ENCODE results near the gene UBE2I. TPM values are rescaled to one million over a fixed set of nuclear protein-coding genes. Genes with fewer than 3 reads are reported as not detected.
A peak's percentile ranks its signal among the peaks of the same experiment; 100 is the strongest.

Gene UBE2I
- total and polyA plus RNA-seq, 9 donors, result 30.0 to 114 (median 106) TPM

DNA sequence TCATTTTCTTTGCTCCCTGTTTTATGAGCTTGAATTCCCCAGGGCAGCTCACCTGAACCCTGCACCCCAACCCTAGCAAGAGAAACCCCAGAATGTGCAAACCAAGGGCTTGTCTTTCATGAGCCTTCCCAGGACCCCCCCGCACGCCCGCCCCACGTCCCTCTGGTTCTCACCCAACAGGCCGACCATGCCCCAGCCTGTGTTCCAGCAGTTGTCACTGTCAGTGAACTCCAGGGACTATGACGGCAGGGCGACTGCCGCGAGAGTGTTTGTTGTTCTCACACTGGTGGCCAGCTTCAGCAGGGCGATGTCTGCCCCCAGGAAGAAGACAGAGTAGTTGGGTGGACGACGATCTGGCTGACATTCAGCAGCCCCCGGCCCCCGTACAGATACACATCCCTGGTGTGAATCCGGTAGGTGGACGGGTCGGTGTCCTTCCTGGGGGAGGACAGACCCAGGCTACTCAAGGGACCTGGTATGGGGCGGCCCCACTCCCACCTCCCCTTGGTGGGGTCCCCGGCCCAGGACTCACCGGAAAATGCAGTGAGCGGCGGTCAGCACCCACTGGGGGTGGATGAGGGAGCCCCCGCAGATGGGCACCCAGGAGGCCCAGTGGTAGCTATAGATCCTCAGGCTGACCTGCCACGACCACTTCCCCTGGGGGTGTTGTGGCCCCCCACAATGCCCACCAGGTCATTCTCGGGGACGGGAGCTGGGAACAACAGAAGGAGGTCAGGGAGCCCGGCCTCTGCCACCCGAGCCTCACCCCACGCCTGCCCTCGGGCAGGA, 33.5 kb upstream of the UBE2I start:
- Histone ChIP-seq H3K36me3 (ENCODE audit: control insufficient read depth, insufficient read depth, low read length) (no peaks in the 10 kb centered on the region), H3K9me3 (replicated peaks; ENCODE audit: control insufficient read depth, low read depth, low read length) (no peaks in the 10 kb centered on the region), H3K27ac (ENCODE audit: low read length) (no peak overlapping the region), H3K27me3 (ENCODE audit: control insufficient read depth, insufficient read depth, low read length) (peaks cover 47% of the 10 kb centered on the region), H3K4me3 (ENCODE audit: low read length) (no peak overlapping the region), H3K4me1 (ENCODE audit: control insufficient read depth, insufficient read depth, low read length) (peaks cover 29% of the 10 kb centered on the region)
- DNase-seq, result peak; percentile 39
- 67% methylated on average over 25 of the region's 30 CpGs for WGBS (ENCODE audit: insufficient coverage)

DNA sequence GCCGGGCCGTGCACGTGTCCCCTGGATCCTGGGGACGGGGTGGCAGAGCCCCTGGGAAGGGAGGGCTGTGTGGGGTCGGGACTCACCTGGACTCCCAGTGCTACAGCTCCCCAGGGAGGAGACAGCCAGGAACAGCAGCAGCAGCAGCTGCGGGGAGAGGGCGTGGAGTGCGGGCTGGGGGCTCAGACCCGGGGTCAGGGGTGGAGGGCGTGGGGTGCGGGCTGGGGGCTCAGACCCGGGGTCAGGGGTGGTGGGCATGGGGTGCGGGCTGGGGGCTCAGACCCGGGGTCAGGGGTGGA, 32.9 kb upstream of the UBE2I start:
- Histone ChIP-seq H3K4me1 (ENCODE audit: control insufficient read depth, insufficient read depth, low read length) (peaks cover 23% of the 10 kb centered on the region), H3K36me3 (ENCODE audit: control insufficient read depth, insufficient read depth, low read length) (no peaks in the 10 kb centered on the region), H3K4me3 (ENCODE audit: low read length) (no peak overlapping the region), H3K9me3 (replicated peaks; ENCODE audit: control insufficient read depth, low read depth, low read length) (no peaks in the 10 kb centered on the region), H3K27ac (ENCODE audit: low read length) (no peak overlapping the region), H3K27me3 (ENCODE audit: control insufficient read depth, insufficient read depth, low read length) (peaks cover 52% of the 10 kb centered on the region)
- WGBS (ENCODE audit: insufficient coverage), result 82% methylated on average over 9 of the region's 14 CpGs
- DNase-seq, result no peak

DNA sequence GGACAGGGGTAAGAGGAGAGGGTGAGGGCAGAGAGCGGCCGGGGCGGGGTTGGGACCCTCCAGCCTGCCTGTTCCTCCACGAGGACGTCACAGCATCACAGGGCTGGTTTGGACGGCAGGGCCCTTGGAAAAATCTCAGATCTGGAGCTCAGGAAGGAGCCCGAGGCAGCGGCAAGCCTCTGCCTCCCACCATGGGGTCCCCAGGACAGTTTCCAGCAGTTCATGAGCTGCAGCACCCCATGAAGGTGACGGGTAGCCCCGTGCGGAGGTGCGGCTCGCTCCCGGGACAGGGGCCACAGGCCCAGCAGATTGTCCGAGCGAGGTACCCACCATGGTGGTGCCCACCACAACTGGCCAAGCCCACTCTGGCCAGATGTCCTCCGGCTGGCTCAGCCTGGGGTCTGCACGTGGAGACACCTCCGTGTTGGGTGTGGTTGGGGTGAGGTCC, 32.3 kb upstream of the UBE2I start:
- Histone ChIP-seq H3K9me3 (replicated peaks; ENCODE audit: control insufficient read depth, low read depth, low read length) (no peaks in the 10 kb centered on the region), H3K27me3 (ENCODE audit: control insufficient read depth, insufficient read depth, low read length) (peaks cover 54% of the 10 kb centered on the region), H3K27ac (ENCODE audit: low read length) (no peak overlapping the region), H3K4me3 (ENCODE audit: low read length) (no peak overlapping the region), H3K36me3 (ENCODE audit: control insufficient read depth, insufficient read depth, low read length) (no peaks in the 10 kb centered on the region), H3K4me1 (ENCODE audit: control insufficient read depth, insufficient read depth, low read length) (peaks cover 18% of the 10 kb centered on the region)
- DNase-seq, result no peak
- WGBS (ENCODE audit: insufficient coverage), result 73% methylated on average over 17 of the region's 19 CpGs

DNA sequence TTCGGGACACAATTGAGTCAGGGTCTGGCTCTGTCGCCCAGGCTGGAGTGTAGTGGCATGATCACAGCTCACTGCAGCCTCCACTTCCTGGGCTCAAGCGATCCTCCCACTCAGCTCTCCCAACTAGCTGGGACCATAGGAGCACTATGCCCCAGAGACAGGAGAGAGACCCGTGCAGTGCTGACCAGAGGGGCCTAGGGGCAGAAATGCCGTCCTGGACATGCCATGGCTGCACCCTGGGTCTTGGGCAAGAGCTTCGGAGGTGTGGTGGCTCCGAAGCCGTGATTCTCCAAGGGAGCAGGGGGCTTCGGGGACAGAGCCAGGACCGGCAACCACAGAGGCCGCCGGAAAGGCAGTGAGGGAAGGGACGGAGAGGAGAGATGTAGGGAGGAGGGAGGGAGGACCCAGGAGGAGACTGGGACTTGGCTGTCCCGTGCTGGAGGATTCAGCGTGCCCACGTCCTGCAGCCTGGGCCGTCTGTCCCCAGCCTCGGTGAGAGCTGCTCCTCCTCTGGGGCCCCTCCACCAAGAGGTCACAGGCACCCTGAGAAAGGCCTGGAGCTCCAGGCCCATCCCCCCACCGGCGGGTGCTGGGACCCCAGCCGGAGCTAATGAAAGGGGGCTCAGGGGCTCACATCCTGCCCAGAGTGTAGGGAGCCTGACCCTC, 31.7 kb upstream of the UBE2I start:
- Histone ChIP-seq H3K36me3 (ENCODE audit: control insufficient read depth, insufficient read depth, low read length) (no peaks in the 10 kb centered on the region), H3K4me1 (ENCODE audit: control insufficient read depth, insufficient read depth, low read length) (peaks cover 15% of the 10 kb centered on the region), H3K4me3 (ENCODE audit: low read length) (no peak overlapping the region), H3K27ac (ENCODE audit: low read length) (no peak overlapping the region), H3K27me3 (ENCODE audit: control insufficient read depth, insufficient read depth, low read length) (peaks cover 57% of the 10 kb centered on the region), H3K9me3 (replicated peaks; ENCODE audit: control insufficient read depth, low read depth, low read length) (no peaks in the 10 kb centered on the region)
- 24% methylated on average over 19 of the region's 21 CpGs for WGBS (ENCODE audit: insufficient coverage)
- DNase-seq, result no peak

DNA sequence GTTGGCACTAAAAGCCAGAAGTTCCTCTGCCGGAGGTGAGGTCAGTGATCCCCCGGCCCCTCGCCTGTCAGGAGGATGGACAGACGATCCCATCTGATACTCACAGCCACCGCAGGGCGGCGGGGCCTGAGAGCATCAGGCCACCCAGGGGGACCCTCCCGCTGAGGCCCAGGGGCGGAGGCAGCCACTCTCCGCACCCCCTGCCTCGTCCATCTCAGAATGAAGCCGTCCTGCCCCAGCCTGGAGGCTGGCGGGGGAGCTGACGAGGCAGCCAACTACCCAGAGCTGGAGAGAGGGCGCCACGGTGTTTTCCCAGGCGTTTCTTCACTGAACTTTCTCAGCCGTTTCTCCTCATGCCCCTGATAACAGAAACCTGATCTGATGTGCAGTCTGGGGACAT, 31.0 kb upstream of the UBE2I start:
- Histone ChIP-seq H3K4me1 (ENCODE audit: control insufficient read depth, insufficient read depth, low read length) (peaks cover 17% of the 10 kb centered on the region), H3K27me3 (ENCODE audit: control insufficient read depth, insufficient read depth, low read length) (peaks cover 55% of the 10 kb centered on the region), H3K9me3 (replicated peaks; ENCODE audit: control insufficient read depth, low read depth, low read length) (no peaks in the 10 kb centered on the region), H3K27ac (ENCODE audit: low read length) (no peak overlapping the region), H3K4me3 (ENCODE audit: low read length) (no peak overlapping the region), H3K36me3 (ENCODE audit: control insufficient read depth, insufficient read depth, low read length) (no peaks in the 10 kb centered on the region)
- WGBS (ENCODE audit: insufficient coverage), result 11% methylated on average over 18 of the region's 18 CpGs
- no peak for DNase-seq

DNA sequence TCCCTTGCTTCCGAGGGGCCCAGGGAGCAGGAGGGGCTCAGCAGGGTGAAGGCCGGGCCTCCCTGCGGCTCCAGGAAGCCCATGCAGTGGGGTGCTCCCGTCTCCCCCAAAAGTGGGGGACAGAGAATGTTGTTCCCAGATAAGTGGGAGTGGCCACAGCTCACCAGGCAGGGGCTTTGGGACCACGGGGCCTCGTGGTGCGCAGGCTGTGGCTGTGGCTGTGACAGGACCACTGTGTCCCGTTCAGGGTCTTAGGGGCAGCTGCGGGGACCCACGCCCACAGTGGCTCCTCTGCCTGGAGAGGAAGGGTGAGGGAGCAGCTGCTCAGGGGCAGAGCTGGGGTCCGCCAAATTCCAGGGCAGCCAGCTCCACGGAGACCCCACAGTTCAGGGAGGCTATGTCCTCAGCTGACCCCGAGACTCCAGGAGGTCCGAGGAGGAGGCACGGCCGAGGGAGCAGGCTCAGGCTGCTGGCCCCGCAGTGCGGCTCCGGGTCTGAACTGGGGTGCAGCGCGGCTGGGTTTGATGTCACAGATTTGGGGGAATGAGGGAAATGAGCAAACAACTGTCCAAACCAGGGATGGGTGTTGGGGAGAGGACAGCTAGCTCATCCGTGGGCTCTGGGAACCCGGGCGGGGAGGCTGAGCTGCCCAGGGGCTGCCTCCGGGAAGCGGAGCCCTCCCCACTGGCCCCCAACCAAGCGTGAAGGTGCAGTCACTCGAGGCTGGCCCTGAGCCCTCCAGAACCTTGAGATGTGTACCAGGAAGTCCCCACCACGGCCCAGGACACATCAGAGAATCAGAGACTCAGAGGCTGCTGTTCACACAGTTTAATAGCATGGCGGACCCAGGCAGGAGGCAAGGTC, 30.1 kb upstream of the UBE2I start:
- Histone ChIP-seq H3K27me3 (ENCODE audit: control insufficient read depth, insufficient read depth, low read length) (peaks cover 56% of the 10 kb centered on the region), H3K9me3 (replicated peaks; ENCODE audit: control insufficient read depth, low read depth, low read length) (no peaks in the 10 kb centered on the region), H3K4me1 (ENCODE audit: control insufficient read depth, insufficient read depth, low read length) (peaks cover 25% of the 10 kb centered on the region), H3K4me3 (ENCODE audit: low read length) (no peak overlapping the region), H3K27ac (ENCODE audit: low read length) (no peak overlapping the region), H3K36me3 (ENCODE audit: control insufficient read depth, insufficient read depth, low read length) (no peaks in the 10 kb centered on the region)
- no peak for DNase-seq
- 77% methylated on average over 27 of the region's 30 CpGs for WGBS (ENCODE audit: insufficient coverage)

DNA sequence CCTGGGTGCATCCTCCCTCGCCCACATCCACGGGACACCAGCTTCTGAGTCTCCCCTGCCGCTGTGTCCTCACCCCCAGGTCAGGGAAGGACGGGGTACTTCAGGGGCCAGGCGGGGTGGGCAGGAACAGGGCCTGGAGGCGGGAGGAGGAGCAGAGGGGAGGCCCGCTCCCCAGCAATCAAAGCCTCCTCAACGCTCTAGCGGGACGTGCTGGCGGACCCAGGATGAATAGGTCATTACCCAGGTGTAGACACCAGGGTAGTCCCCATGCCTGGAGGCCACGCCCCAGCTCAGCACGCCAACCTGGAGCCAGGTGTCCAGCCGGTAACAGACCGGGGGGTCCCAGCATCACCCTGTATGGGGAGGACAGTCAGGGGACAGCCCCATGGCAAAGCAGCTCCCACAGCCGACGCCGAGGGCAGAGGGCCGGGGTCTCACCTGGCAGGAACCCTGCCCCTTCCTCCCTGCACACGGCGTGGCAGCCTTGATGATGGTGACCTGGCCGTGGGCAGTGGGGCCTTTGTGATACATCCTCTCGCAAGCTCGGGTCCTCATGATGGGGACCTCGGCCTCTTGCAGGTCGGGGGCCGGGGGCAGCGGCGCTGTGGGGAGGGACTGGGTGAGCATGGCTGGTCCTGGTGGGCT, 29.4 kb upstream of the UBE2I start:
- WGBS (ENCODE audit: insufficient coverage), result 81% methylated on average over 23 of the region's 29 CpGs
- Histone ChIP-seq H3K4me3 (ENCODE audit: low read length) (no peak overlapping the region), H3K9me3 (replicated peaks; ENCODE audit: control insufficient read depth, low read depth, low read length) (no peaks in the 10 kb centered on the region), H3K27ac (ENCODE audit: low read length) (no peak overlapping the region), H3K36me3 (ENCODE audit: control insufficient read depth, insufficient read depth, low read length) (no peaks in the 10 kb centered on the region), H3K27me3 (ENCODE audit: control insufficient read depth, insufficient read depth, low read length) (peaks cover 57% of the 10 kb centered on the region), H3K4me1 (ENCODE audit: control insufficient read depth, insufficient read depth, low read length) (peaks cover 26% of the 10 kb centered on the region)
- no peak for DNase-seq

DNA sequence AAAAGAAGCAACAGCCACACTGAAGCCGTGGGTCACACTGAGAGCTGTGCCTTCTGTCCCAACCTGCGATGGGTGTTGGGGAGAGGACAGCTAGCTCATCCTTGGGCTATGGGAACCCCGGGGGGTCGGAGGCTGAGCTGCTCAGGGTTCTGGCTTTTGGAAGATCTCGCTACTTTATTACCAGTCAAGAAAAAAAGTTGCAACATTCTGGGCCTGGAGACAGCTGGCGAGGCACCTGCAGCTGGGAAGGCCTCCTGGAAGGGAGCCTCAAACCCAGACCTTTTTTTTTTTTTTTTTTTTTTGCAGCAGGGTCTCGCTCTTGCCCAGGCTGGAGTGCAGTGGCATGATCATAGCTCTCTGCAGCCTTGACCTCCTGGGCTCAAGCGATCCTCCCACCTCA, 28.7 kb upstream of the UBE2I start:
- Histone ChIP-seq H3K4me1 (ENCODE audit: control insufficient read depth, insufficient read depth, low read length) (peaks cover 22% of the 10 kb centered on the region), H3K4me3 (ENCODE audit: low read length) (no peak overlapping the region), H3K36me3 (ENCODE audit: control insufficient read depth, insufficient read depth, low read length) (no peaks in the 10 kb centered on the region), H3K9me3 (replicated peaks; ENCODE audit: control insufficient read depth, low read depth, low read length) (no peaks in the 10 kb centered on the region), H3K27ac (ENCODE audit: low read length) (no peak overlapping the region), H3K27me3 (ENCODE audit: control insufficient read depth, insufficient read depth, low read length) (peaks cover 63% of the 10 kb centered on the region)
- WGBS (ENCODE audit: insufficient coverage), result 60% methylated on average over 4 of the region's 8 CpGs
- DNase-seq, result no peak

DNA sequence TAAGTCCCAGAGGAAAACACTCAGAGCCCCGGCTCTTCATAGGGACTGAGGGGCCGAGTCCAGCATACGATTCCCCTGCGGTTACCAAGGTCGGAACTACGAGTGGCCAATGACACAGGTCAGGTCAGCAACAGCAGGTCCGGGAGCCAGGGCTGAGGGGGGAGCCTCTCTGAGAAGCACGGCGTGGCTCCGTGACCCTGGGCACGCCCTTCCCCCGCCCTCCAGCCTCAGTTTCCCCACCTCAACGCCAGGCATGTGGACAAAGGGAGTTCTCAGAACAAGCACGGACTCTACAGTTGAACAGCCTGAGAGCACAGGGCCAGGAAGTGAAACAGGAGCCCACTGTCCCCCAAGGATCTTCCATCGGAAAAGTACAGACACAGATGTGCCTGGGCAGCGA, 27.9 kb upstream of the UBE2I start:
- Histone ChIP-seq H3K27ac (ENCODE audit: low read length) (no peak overlapping the region), H3K27me3 (ENCODE audit: control insufficient read depth, insufficient read depth, low read length) (peaks cover 70% of the 10 kb centered on the region), H3K4me1 (ENCODE audit: control insufficient read depth, insufficient read depth, low read length) (peaks cover 16% of the 10 kb centered on the region), H3K9me3 (replicated peaks; ENCODE audit: control insufficient read depth, low read depth, low read length) (no peaks in the 10 kb centered on the region), H3K36me3 (ENCODE audit: control insufficient read depth, insufficient read depth, low read length) (no peaks in the 10 kb centered on the region), H3K4me3 (ENCODE audit: low read length) (no peak overlapping the region)
- 47% methylated on average over 15 of the region's 16 CpGs for WGBS (ENCODE audit: insufficient coverage)
- DNase-seq, result no peak
